Measurements from ENCODE around the gene LRRTM1.

Gene LRRTM1

GRCh38 chr2:80302314-80303005 lies 2.1 kb downstream of the LRRTM1 start:
- DNase-seq = no peak

GRCh38 chr2:80302001-80302313 lies 2.6 kb downstream of the LRRTM1 start:
- DNase-seq = no peak

GRCh38 chr2:80300954-80301353 lies 3.6 kb downstream of the LRRTM1 start:
- DNase-seq = no peak

GRCh38 chr2:80300346-80300745 lies 4.2 kb downstream of the LRRTM1 start:
- no peak for DNase-seq

GRCh38 chr2:80299661-80300060 lies 4.9 kb downstream of the LRRTM1 start:
- no peak for DNase-seq

GRCh38 chr2:80298954-80299353 lies 5.6 kb downstream of the LRRTM1 start:
- no peak for DNase-seq

GRCh38 chr2:80293039-80293438 lies 11.5 kb downstream of the LRRTM1 start:
- no peak for DNase-seq

- DNase-seq = no peak
These were observed 12.1 kb downstream of the LRRTM1 start for GRCh38 chr2:80292474-80292873.

GRCh38 chr2:80291656-80292055 lies 12.9 kb downstream of the LRRTM1 start:
- DNase-seq = no peak

- DNase-seq = no peak
These were observed 16.0 kb downstream of the LRRTM1 start for GRCh38 chr2:80288576-80288975.

- DNase-seq = no peak
These were observed 23.5 kb downstream of the LRRTM1 start for GRCh38 chr2:80281049-80281448.

- DNase-seq = no peak
These were observed 24.0 kb downstream of the LRRTM1 start for GRCh38 chr2:80280598-80280997.

- DNase-seq = no peak
These were observed 34.7 kb downstream of the LRRTM1 start for GRCh38 chr2:80269806-80270205.

GRCh38 chr2:80266231-80266630 lies 38.3 kb downstream of the LRRTM1 start:
- no peak for DNase-seq

GRCh38 chr2:80259292-80259691 lies 45.3 kb downstream of the LRRTM1 start:
- DNase-seq = no peak

- DNase-seq = no peak
These were observed 45.8 kb downstream of the LRRTM1 start for GRCh38 chr2:80258793-80259192.

GRCh38 chr2:80258341-80258740 lies 46.2 kb downstream of the LRRTM1 start:
- DNase-seq = no peak

GRCh38 chr2:80257450-80257849 lies 47.1 kb downstream of the LRRTM1 start:
- no peak for DNase-seq

- DNase-seq = no peak
These were observed 47.8 kb downstream of the LRRTM1 start for GRCh38 chr2:80256782-80257167.

- DNase-seq = no peak
These were observed 48.4 kb downstream of the LRRTM1 start for GRCh38 chr2:80255918-80256781.

- DNase-seq = no peak
These were observed 52.1 kb downstream of the LRRTM1 start for GRCh38 chr2:80252294-80252986.

All from CD4-positive, alpha-beta T cell treated with Interleukin-4 for 1 hour (primary cell).